HG02759 (cell line): Measurements from ENCODE around the gene ADAMTS19.

Experiments
- ATAC-seq: cut with Tn5 transposase; IDR thresholded peaks from one replicate; pipeline ENCODE4 v1.9.1; 2021; ENCODE audit warnings: mild to moderate bottlenecking, moderate library complexity; ENCODE audit not compliant: unreplicated experiment

The ADAMTS19 gene

DNA sequence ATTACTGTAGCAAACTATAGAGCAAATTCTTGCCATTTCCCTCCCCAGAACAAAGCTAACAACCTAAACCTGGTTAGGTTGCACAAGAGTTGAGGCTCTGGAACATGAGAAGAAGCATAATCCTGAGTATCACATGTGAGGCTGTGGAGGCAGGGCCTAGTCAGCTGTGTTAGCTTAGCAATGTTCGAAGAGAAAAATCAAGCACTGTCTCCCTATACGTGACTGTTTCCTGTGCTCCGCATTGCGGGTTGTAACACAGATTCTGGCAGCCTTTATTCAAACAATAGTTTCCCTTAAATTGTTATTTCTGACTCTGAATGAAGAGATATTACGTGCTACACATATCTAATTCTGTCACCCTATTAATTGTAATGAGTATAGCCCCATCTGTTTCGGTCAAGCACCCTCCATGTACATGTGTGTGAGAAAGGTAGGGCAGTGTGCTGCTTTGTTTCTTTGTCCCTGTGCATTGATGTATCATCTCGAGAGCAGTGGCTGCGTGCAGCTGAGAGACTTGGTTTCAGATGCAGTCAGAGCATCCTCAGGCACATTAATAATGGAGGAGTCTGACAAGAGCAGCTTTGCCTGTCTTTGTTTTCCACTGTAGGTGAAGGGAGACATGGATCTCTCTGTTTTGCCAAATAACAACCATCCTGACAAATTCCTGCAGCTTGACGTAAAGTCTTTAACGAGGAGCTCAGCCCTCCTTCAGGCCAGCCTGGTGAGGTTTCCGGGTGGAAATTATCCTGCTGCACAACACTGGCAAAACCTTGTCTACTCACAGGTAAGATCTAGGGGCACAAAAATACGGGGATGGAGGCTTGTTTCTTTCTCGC, 287.7 kb downstream of the ADAMTS19 start, which contains the start of gene MINAR2:
TSS of gene MINAR2 (plus strand) at position 523 of the 836 bp plus-strand sequence. CDS start at position 620, 97 bp downstream.
- no peak for ATAC-seq

- ATAC-seq: no peak
These were observed 289.1 kb downstream of the ADAMTS19 start for GRCh38 chr5:129748913-129749880.

- ATAC-seq: no peak
These were observed 300.7 kb downstream of the ADAMTS19 start for GRCh38 chr5:129760636-129761325.

DNA sequence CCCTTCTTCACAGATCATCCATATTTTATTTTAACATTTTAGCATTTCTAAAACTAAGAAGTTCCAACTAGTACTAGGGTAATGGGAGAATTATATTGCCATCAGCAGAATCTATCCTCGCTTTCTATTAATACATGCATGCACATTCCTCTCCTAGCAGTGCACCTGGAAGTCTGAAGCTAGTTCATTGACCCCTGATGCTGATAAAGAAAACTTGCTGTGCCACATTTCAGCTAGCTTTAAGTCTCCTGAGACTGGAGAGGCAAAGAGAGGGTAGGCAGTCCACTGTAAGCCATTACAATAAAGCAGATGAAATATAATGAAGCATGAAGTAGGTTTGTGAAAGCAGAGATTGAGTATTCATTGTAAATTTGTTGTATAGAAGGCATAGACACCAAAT, 303.6 kb downstream of the ADAMTS19 start:
- ATAC-seq: no peak

DNA sequence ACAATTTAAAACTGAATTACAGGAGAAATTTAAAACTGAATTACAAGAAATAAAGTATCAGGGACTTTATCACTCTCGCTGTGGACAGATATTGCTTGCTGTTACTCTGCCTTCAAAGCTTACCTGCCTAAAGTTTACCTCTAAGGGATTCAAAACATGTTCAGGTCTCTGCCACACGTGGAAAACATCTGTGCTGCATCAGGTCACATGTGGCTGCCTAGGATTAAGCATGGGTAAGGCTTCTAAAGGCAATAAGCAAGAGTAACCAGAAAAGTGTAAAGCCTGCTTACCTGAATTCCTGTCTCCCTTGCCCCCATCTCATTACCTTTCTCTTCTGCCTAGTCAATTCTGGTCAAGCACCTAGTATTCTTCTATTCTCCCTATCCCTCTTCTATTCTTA, 306.7 kb downstream of the ADAMTS19 start:
- ATAC-seq: no peak

DNA sequence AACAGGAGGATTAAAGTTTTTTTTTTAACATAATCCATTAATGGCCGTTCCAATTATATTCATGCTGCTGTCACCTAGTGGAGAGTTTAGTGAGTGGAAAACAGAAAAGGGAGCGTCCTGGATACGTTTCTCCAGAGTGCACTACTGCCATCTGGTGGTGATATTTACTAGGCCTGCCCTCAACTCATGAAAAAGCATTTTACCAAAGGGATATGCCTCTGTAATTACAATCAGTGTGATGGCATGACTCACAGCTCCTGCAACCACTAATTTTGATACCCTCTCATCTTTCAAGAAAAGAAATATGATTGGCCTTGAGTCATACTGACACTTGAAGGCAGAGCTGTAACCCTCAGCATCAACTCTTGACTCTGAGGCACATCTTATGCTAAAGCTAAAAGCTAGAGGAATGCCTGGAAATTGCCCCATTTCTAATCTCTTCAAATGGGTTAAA, 307.9 kb downstream of the ADAMTS19 start:
- peak; percentile 89 for ATAC-seq

DNA sequence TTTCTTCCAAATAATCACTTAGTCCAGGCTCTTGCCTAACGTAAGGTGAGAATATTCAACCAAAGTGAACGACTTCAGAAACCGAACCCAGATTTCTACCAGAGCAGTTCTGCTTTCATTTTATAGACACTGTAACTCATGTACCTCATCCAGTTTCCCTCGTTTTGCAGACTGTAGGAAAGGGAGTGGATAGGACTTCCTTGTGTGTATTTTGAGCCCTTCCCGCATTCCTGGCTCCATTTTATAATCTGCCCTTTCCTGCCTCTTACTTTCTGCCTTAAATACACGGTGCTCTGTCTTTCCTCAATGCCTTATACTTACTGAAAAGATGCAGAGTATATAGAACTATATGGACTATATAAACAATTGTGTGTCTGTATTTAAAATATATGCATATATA, 308.6 kb downstream of the ADAMTS19 start:
- no peak for ATAC-seq

DNA sequence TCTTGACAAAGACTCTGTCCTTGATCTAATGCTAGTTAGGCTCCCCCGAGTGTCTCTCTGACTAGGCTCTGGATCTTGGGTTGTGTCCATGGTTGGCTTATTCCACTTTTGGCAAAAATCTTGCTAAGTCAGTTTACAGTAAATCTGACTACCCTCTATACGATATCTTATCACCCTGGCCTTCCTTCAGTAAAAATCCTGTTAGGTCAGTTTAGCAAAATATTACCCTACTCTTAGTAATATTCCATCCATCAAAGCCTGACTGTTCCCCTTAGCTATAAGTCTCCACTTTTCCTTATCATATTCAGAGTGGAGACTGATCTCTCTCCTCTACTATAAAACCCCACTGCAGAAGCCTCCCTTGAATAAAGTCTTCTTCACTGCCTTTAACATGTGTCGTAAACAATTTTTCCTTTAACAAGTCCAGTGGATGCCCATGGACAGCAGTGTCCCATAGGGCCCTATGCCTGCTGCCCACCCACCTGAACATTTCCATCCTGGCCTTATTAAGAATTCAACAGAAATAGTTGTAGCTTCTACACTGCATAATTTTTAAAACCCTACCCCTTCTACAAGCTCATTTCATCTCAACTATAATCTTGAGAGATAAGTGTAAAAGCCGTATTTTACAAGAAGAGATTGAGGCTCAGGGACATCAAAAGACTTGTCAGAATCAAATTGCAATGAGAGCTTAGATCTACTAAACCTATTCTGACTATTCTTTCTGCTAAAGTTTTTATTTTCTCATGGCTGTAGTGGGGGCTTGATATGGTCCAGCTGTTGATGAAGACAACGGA, 310.1 kb downstream of the ADAMTS19 start:
- no peak for ATAC-seq

- peak; percentile 74 for ATAC-seq
These were observed 311.1 kb downstream of the ADAMTS19 start for GRCh38 chr5:129771058-129771838.

GRCh38 chr5:129773376-129773775, 313.3 kb downstream of the ADAMTS19 start:
- ATAC-seq: no peak

DNA sequence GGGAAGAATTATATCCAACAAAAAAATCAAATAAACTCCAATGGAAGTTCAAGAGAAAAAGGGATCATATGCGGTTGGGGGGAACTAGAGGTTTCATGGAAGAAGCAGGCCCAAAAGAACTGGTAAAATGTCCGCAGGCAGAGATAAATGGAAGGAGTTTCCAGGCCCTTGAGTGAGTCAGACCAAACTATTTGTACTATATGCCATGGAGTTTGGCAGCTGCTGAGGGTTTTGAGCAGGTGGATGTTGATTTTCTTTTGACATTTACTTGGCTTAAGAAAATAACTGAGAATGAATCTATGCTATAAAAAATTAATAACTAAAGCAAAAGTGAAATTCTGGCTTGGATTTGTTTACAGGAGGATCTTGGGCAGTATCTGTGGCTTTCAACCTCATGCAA, 321.5 kb downstream of the ADAMTS19 start:
- no peak for ATAC-seq
